ENCODE measurements around the gene SHBG.
"Not testable (repeated sequence)": the region's sequence is repeated elsewhere in the genome, so short reads cannot be mapped to it uniquely, and the experiment has no call there.

SHBG gene

DNA sequence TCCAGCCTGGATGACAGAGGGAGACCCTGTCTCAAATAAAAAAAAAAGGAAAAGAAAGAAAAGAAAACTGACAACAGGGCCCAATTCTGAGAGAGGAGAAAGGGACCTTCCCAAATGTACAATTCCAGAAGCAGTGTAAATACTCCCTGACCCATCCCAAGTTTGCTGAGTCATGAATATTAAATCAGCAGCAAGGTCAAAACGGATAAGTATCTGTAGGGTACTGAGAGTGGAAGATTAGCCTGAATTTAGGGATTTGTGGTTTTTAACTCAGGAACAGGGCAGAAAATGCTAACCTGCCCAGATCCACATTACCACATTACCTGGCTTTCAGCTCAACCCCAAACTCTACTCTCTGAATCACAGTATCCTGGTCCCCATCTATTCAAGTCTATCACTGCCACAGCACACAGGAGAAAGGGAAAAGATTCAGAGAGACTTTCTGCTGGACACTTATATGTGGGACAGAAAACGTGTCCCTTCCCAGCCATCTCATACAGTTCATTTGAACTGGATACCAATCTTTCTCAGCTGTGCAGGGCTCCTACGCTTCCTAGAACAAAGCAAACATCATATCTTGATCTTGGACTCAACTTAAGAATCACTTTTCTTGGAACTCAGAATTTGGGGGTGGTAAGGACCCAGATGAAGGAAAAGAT lies 18.2 kb upstream of the SHBG start:
- DNase-seq (ENCODE audit: low read depth): no peak

GRCh38 chr17:7612294-7612640 lies 17.7 kb upstream of the SHBG start:
- DNase-seq (ENCODE audit: low read depth): no peak

GRCh38 chr17:7613769-7614424 lies 16.0 kb upstream of the SHBG start:
- DNase-seq (ENCODE audit: low read depth): no peak

- DNase-seq (ENCODE audit: low read depth): peak; percentile 99
Observed at GRCh38 chr17:7614425-7615264, 15.3 kb upstream of the SHBG start, which contains the start of gene FXR2. FXR2 (minus strand) TSS chr17:7614897; CDS start chr17:7614532, 365 bp downstream.

DNA sequence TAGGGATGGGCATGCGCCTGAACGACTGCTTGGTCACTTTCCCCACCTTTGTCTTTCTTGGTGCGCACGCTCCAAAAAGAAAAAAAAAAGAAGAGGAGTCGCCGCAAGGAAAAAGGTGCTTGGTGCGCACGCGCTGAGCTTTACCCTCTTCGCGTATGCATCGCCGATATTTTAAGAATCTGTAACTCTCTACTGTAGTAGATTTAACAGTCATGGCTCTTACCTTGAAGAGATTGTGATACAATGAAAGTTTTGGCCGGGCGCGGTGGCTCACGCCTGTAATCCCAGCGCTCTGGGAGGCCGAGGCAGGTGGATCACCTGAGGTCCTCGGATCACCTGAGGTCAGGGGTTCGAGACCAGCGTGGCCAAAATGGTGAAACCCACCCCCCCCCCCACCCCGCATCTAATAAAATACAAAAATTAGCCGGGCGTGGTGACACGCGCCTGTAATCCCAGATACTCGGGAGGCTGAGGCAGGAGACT lies 14.6 kb upstream of the SHBG start:
- DNase-seq (ENCODE audit: low read depth): no peak

GRCh38 chr17:7618608-7619007 lies 11.3 kb upstream of the SHBG start:
- DNase-seq (ENCODE audit: low read depth): no peak

DNA sequence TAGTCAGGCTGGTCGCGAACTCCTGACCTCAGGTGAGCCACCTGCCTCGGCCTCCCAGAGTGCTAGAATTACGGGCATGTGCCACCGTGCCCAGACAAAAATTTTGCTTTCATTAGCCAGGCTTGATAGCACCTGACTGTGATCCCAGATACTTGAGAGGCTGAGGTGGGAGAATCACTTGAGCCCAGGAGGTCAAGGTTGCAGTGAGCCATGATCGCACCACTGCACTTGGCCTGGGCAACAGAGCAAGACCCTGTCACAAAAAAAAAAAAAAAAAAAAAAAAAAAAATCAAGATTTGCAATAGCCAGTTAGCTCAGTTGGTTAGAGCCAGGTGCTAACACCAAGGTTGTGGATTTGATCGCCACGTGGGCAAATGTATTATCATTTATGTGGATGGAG lies 9.1 kb upstream of the SHBG start:
- DNase-seq (ENCODE audit: low read depth): no peak

- DNase-seq (ENCODE audit: low read depth): no peak
Observed at GRCh38 chr17:7623661-7624060, 6.3 kb upstream of the SHBG start.

DNA sequence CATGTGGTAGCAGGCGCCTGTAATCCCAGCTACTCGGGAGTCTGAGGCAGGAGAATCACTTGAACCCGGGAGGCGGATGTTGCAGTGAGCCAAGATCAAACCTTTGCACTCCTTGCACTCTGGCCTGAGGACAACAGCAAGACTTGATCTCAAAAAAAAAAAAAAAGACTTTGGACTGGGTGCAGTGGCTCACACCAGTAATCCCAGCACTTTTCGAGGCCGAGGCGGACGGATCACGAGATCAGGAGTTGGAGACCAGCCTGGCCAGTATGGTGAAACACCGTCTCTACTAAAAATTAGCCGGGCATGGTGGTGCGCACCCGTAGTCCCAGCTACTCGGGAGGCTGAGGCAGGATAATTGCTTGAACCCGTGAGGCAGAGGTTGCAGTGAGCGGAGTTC lies 4.2 kb upstream of the SHBG start:
- DNase-seq (ENCODE audit: low read depth): not testable (repeated sequence)

- no peak for DNase-seq (ENCODE audit: low read depth)
Observed at GRCh38 chr17:7626307-7626706, 3.6 kb upstream of the SHBG start.

DNA sequence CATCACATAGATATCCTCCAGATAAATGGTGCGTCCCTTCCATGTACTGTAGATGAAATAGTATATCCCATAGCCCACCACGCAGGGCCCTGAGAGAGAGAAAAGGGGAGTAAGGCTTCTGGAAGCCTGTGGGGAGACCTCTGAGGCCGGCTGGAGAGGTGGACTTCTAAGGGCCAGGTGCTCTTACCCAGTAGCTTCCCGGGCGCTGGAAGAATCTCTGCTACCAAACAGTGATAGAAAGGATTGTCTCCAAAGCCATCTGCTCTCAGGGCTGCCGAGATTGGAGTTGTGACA lies 3.0 kb upstream of the SHBG start:
- DNase-seq (ENCODE audit: low read depth): no peak

GRCh38 chr17:7627250-7628121 lies 2.4 kb upstream of the SHBG start, which contains the start of gene SAT2:
SAT2 (minus strand) TSS chr17:7627821; CDS start chr17:7627635, 186 bp downstream.
- DNase-seq (ENCODE audit: low read depth): peak; percentile 80

DNA sequence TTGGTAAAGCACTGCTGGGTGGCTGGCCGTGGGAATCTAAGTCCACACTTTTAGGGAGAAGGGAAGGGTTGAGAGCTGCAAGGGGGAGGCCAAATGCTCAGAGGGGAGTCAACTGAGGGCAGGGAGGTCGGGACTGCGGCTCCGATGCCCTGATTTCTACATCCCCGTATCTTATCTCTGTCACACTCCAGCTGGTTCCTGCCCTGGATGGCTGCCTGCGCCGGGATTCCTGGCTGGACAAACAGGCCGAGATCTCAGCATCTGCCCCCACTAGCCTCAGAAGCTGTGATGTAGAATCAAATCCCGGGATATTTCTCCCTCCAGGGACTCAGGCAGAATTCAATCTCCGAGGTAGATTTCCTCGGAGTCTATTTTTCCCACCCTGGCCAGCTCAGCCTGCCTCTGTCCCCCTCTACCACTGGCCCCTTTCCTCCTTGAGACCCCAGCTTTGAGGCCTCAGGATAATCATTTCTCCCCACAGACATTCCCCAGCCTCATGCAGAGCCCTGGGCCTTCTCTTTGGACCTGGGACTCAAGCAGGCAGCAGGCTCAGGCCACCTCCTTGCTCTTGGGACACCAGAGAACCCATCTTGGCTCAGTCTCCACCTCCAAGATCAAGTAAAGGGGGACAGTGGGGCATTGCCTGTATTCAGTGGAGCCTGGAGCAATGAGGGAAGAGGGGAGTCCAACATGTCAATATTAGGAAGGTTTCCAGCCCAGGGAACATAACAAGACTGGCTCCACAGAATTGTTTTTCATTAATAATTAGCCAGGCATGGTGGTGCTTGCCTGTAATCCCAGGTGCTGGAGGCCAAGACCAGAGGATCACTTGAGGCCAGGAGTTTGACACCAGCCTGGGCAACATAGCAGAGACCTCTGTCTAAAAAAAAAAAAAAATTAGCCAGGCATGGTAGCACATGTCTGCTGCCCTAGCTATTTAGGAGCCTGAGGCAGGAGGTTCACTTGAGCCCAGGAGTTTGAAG lies 1.8 kb downstream of the SHBG start:
- no peak for DNase-seq (ENCODE audit: low read depth)

GRCh38 chr17:7632492-7632894 lies 2.6 kb downstream of the SHBG start:
- DNase-seq (ENCODE audit: low read depth): no peak

DNA sequence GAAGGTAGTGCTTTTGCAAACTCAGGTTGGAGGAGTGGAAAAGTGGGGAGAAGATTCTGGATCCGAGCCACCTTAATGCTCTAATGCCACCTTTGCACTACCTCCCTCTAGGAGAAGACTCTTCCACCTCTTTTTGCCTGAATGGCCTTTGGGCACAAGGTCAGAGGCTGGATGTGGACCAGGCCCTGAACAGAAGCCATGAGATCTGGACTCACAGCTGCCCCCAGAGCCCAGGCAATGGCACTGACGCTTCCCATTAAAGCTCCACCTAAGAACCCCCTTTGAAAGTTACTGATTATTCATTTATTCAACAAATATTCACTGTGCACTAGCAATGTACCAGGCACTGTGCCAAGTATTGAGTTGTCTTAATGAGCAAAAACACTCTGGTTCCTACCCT lies 3.2 kb downstream of the SHBG start:
- DNase-seq (ENCODE audit: low read depth): no peak

DNA sequence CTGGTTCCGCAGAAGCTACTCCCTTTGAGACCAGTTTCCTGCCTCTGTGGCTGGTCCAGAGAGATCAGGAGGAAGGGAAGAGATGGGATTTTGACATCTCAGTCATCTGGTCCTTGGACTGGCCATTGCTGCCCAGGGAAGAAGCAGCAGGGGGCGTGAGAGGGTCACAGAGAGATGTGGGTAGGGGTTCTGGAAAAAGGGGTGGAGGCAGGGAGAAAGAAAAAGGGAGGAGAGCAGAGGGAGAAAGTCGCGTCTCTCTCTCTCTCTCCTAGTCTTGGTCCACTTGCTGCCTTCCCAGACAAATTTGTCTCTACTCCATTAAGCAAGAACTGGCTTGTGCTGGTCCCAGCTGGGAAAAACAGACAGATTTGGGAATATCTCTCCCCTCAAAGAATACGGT lies 4.4 kb downstream of the SHBG start:
- DNase-seq (ENCODE audit: low read depth): no peak

DNA sequence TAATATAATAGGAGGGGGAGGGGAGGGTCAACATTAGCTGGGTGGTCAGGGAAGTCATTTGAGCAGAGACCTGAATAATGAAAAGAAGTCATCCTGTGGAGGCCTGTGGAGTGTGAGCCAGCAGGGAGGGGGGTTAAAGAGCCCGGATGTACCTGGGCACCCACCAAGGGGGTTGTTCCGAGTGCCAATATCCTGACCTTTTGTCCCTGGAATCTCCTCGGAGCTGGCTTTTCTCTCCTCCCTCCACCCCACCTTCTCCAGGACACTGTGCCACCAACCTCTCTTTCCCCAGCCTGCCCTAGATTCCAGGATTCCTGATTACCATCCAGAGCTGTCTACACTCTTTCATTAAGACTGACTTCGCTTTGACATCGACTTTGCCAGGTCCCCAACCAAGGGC lies 6.2 kb downstream of the SHBG start:
- no peak for DNase-seq (ENCODE audit: low read depth)

DNA sequence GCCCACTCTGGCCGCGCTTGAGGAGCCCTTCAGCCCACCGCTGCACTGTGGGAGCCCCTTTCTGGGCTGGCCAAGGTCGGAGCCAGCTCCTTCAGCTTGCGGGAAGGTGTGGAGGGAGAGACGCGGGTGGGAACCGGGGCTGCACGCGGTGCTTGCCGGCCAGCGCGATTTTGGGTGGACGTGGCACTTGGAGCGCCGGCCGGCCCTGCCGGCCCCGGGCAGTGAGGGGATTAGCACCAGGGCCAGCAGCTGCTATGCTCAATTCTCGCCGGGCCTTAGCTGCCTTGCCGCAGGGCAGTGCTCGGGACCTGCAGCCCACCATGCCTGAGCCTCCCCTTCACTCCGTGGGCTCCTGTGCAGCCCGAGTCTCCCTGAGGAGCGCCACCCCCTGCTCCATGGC lies 10.8 kb downstream of the SHBG start:
- DNase-seq (ENCODE audit: low read depth): no peak

DNA sequence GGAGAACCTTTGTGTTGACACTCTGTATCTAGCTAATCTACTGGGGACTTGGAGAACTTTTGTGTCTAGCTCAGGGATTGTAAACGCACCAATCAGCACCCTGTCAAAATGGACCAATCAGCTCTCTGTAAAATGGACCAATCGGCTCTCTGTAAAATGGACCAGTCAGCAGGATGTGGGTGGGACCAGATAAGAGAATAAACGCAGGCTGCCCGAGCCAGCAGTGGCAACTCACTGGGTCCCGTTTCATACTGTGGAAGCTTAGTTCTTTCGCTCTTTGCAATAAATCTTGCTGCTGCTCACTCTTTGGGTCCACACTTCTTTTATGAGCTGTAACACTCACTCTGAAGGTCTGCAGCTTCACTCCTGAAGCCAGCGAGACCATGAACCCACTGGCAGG lies 11.7 kb downstream of the SHBG start:
- DNase-seq (ENCODE audit: low read depth): not testable (repeated sequence)

DNA sequence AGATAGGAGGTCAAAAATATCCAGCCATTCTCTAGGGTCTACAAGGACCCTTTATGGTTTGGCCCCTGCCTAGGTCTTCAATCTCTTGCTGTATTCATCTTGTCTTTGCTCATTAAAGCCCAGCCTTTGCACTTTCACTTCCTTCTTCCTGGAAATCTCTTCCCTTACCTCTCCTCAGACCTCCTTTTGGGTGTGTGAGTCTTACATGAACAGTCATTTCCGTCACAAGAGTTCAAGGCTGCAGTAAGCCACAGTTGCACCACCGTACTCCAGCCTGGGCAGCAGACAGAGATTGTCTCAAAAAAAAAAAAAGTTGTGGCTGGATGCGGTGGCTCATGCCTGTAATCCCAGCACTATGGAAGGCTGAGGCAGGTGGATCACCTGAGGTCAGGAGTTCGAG lies 14.8 kb downstream of the SHBG start:
- DNase-seq (ENCODE audit: low read depth): no peak

- no peak for DNase-seq (ENCODE audit: low read depth)
Observed at GRCh38 chr17:7646457-7646856, 16.5 kb downstream of the SHBG start.

Data from stimulated activated CD8-positive, alpha-beta memory T cell treated with anti-CD3 and anti-CD28 coated beads, Interleukin-4, amount 100 ng/mL, for 24 hours (primary cell).